Activated effector memory CD4-positive, alpha-beta T cell treated with Interleukin-2 at 50 U/mL for 16 hours (primary cell): Measurements from ENCODE around the gene NBPF12.
"Not testable (repeated sequence)": the region's sequence is repeated elsewhere in the genome, so short reads cannot be mapped to it uniquely, and the experiment has no call there.

ENCODE experiments used
- DNase-seq: peaks from one replicate; pipeline ENCODE4 v3.0.0-alpha.2; 2020

Gene NBPF12

DNA sequence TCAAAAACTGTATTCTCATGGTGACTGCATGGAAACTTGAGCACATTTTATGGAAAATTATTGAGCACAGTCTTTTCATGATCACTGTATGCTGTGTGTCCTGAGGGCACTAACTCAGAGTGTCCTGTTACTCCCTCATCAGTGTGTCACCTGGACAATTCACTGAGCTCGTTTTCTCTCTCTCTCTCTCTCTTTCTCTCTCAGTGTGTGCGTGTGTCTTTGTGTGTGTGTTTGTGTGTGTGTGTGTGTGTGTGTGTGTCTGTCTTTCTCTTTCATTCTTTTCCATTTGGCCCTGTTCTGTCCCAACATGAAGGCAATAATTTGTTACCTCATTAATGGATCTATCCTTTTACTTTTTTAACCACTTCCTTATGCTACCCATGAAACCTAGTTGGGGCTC, 49.4 kb downstream of the NBPF12 start:
- DNase-seq = not testable (repeated sequence)

DNA sequence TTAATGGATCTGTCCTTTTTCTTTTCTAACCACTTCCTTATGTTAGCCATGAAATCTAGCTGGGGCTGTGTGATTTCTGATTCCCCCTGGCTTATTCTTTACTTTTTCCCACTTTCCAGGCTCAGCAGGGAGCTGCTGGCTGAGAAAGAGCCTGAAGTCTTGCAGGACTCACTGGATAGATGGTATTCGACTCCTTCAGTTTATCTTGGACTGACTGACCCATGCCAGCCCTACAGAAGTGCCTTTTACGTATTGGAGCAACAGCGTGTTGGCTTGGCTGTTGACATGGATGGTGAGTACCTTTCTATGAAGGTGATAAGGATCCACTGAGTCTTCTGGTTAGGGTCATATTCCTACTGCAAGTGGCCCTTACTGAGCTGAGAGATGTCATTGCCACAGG, 51.3 kb downstream of the NBPF12 start:
- not testable (repeated sequence) for DNase-seq

DNA sequence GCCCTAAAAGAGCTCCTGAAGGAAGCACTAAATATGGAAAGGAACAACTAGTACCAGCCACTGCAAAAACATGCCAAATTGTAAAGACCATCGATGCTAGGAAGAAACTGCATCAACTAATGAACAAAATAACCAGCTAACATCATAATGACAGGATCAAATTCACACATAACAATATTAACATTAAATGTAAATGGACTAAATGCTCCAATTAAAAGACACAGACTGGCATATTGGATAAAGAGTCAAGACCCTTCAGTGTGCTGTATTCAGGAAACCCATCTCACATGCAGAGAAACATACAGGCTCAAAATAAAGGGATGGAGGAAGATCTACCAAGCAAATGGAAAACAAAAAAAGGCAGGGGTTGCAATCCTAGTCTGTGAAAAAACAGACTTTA, 70.4 kb downstream of the NBPF12 start:
- not testable (repeated sequence) for DNase-seq

DNA sequence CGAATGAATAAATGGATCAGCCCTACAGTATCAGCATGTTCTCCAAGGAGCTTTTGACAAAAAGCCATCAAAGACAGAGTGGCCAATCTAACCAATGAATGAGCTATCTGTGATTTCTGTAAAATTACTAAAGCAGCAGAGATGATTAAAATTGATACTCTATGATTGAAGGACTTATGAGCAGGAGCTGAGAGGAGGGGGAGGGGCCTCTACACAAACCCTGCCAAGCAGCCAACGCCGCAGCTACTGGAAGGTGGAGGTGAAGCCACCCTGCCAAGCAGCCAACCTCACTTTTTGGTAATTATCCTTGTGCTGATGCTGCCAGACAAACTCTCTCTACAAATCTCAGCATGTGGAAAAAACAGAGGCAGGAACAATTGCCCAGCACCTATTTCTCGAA, 88.9 kb downstream of the NBPF12 start:
- DNase-seq = not testable (repeated sequence)

DNA sequence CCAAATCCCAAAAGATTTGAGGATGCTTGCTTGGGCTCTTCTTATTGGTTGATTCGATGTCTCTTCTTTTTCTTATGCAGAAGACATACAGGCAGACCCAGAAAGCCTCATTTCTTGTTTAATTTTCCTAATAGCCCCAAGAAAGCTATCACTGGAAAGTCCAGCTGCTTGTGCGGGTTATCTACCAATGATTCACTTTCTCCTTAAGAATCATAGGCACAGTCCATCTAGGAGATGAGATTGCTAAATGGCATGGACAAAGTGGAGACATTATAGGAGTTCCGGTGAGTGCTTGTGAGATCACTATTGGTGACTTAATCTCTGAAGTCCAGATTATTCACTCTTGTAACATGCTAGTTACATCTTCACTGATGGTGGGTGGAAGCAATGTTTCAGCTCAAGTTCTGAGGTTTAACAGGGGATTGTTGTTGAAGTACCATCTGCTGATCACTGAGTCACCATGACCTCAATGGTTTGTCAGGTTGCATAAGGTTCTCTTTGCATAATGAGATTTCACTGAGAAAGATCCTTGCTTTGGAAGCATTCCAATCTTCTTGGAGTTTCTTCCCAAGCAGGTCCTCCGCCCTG, 92.0 kb downstream of the NBPF12 start:
- not testable (repeated sequence) for DNase-seq

DNA sequence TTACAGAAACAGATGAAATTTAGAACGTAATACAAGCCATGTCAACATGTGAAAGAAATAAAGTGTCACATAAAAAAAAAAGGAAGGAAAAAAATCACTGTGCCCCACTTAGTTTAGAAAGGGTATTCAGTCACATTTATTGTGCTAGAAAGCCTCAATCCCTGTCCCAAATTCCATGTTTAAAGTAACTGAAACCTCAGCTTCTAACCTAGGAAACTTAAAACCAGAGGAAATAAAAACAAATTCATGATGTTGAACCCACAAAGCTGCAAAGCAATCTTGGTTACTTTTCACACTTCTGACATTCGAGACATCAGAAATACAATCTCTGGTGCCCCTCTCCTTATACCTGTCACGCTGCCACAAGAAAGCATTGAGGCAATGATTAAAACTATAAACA, 101.8 kb downstream of the NBPF12 start:
- no peak for DNase-seq

DNA sequence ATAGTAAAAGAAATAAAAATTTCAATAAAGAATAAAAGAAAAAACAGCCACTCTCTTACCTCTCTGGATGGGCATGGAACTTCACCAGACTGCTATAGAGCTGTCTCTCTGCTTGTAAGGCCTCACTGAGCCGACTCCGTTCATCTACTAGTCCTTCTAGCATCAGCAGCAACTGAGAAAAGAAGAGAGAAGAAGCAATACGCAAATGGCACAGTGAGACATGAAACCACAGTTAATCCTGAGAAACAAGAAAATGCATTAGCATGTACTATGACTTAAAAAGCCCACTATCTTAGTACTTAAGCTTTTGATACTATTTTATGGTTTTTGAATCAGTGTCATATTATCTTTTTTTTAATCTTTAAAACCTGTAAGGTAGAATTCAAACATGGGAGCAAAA, 104.8 kb downstream of the NBPF12 start:
- DNase-seq = not testable (repeated sequence)

DNA sequence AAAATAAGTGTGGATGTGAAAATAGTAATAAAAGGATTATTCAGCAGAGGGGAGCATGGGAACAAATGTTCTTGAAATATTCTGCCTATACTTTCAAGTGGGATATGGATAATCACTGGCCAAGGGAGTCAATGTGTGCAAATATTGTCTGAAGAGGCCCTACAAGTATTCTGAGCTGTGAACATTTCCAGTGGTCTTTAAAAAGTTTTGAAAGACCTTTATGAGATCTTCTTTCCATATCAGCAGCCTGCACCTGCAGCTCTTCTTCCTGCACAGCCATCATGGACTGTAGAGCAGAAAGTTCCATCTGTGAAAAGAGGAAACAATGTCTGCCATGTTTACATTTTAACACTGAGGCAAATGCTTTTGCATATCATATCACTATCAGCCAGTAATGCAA, 106.4 kb downstream of the NBPF12 start:
- DNase-seq = not testable (repeated sequence)
